OCI-LY3 (cell line): Measurements from ENCODE around the gene LMX1A.

Experiments
- H2AFZ ChIP-seq: fragments of 200-600, 300-600 bp; shearing (Covaris generic); 2 replicates; pipeline ENCODE4 v1.6.0; 2014; ENCODE audit warnings: antibody characterized with exemption, low read depth, low read length
- H3K27ac ChIP-seq: fragments of 200-600, 300-600 bp; sonication (generic); 2 replicates; pipeline ENCODE4 v1.5.1; 2014; ENCODE audit warnings: mild to moderate bottlenecking, low read length, moderate library complexity, mixed read lengths
- H3K27me3 ChIP-seq: fragments of 200-600, 300-600 bp; sonication (generic); 2 replicates; pipeline ENCODE4 v1.6.1; 2014; ENCODE audit warnings: low read depth, low read length, mixed read lengths
- H3K36me3 ChIP-seq: fragments of 200-600, 300-600 bp; sonication (generic); replicated peaks from 2 replicates; pipeline ENCODE3; 2014; ENCODE audit warnings: low read depth, low read length, mixed read lengths
- H3K4me1 ChIP-seq: fragments of 300-600, 200-600 bp; sonication (generic); 2 replicates; pipeline ENCODE4 v1.6.1; 2014; ENCODE audit warnings: low read length, mixed read lengths
- H3K4me2 ChIP-seq: fragments of 200-600, 300-600 bp; sonication (generic); 2 replicates; pipeline ENCODE4 v1.6.1; 2014; ENCODE audit warnings: low read length, mixed read lengths
- H3K4me3 ChIP-seq: fragments of 300-600, 200-600 bp; sonication (generic); 2 replicates; pipeline ENCODE4 v1.5.1; 2014; ENCODE audit warnings: antibody characterized with exemption, mild to moderate bottlenecking, low read length, moderate library complexity
- H3K79me2 ChIP-seq: fragments of 300-600, 200-600 bp; shearing (Covaris generic); 2 replicates; pipeline ENCODE4 v1.6.1; 2014; ENCODE audit warnings: mild to moderate bottlenecking, low read length, mixed read lengths
- H3K9ac ChIP-seq: fragments of 300-600, 200-600 bp; shearing (Covaris generic); 2 replicates; pipeline ENCODE4 v1.6.0; 2014; ENCODE audit warnings: mild to moderate bottlenecking, low read length, moderate library complexity
- H3K9me3 ChIP-seq: fragments of 200-600, 300-600 bp; shearing (Covaris generic); 2 replicates; pipeline ENCODE4 v1.6.1; 2014; ENCODE audit warnings: low read length, mixed read lengths; ENCODE audit not compliant: insufficient read depth
- H4K20me1 ChIP-seq: fragments of 200-600, 300-600 bp; sonication (generic); 2 replicates; pipeline ENCODE4 v1.6.1; 2016; ENCODE audit warnings: low read length, mixed read lengths; ENCODE audit not compliant: insufficient read depth
- EZH2phosphoT487 ChIP-seq: fragments of 200-600 bp; shearing (Covaris generic); IDR thresholded peaks from 2 replicates; pipeline ENCODE4 v1.6.1; 2018; ENCODE audit warnings: antibody characterized with exemption, mixed run types, low read depth
- TF ChIP-seq, protein P1 (sequence below): fragments of 200-600, 300-600 bp; sonication (generic); IDR thresholded peaks from 2 replicates; pipeline ENCODE4 v1.5.1; 2014; ENCODE audit warnings: antibody characterized with exemption, low read length, low read depth

The LMX1A gene

GRCh38 chr1:165351863-165352441 is 4.6 kb downstream of the LMX1A start:
- no peak for TF ChIP-seq EZH2phosphoT487
- TF ChIP-seq, protein P1, sequence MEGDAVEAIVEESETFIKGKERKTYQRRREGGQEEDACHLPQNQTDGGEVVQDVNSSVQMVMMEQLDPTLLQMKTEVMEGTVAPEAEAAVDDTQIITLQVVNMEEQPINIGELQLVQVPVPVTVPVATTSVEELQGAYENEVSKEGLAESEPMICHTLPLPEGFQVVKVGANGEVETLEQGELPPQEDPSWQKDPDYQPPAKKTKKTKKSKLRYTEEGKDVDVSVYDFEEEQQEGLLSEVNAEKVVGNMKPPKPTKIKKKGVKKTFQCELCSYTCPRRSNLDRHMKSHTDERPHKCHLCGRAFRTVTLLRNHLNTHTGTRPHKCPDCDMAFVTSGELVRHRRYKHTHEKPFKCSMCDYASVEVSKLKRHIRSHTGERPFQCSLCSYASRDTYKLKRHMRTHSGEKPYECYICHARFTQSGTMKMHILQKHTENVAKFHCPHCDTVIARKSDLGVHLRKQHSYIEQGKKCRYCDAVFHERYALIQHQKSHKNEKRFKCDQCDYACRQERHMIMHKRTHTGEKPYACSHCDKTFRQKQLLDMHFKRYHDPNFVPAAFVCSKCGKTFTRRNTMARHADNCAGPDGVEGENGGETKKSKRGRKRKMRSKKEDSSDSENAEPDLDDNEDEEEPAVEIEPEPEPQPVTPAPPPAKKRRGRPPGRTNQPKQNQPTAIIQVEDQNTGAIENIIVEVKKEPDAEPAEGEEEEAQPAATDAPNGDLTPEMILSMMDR, result no peak
- H3K27me3 ChIP-seq, result peaks cover 33% of the 10 kb centered on the region
- no peaks in the 10 kb centered on the region for H3K36me3 ChIP-seq
- H3K9me3 ChIP-seq, result no peaks in the 10 kb centered on the region
- H3K4me3 ChIP-seq, result no peak overlapping the region
- no peak overlapping the region for H3K4me2 ChIP-seq
- no peak overlapping the region for H2AFZ ChIP-seq
- H3K27ac ChIP-seq, result no peak overlapping the region
- H4K20me1 ChIP-seq, result no peaks in the 10 kb centered on the region
- no peaks in the 10 kb centered on the region for H3K79me2 ChIP-seq
- H3K9ac ChIP-seq, result no peak overlapping the region
- H3K4me1 ChIP-seq, result no peaks in the 10 kb centered on the region

GRCh38 chr1:165350840-165351239 is 5.7 kb downstream of the LMX1A start:
- Histone ChIP-seq H3K4me3 (no peak overlapping the region), H4K20me1 (no peaks in the 10 kb centered on the region), H3K9ac (no peak overlapping the region), H3K4me2 (no peak overlapping the region), H3K27me3 (peaks cover 44% of the 10 kb centered on the region), H3K79me2 (no peaks in the 10 kb centered on the region), H3K4me1 (no peaks in the 10 kb centered on the region), H3K9me3 (no peaks in the 10 kb centered on the region), H3K36me3 (no peaks in the 10 kb centered on the region), H3K27ac (no peak overlapping the region), H2AFZ (no peak overlapping the region)
- no peak for TF ChIP-seq EZH2phosphoT487
- TF ChIP-seq, protein P1, result no peak

GRCh38 chr1:165345502-165345901 is 11.0 kb downstream of the LMX1A start:
- H3K9me3 ChIP-seq, result no peaks in the 10 kb centered on the region
- H3K4me3 ChIP-seq, result no peak overlapping the region
- H2AFZ ChIP-seq, result no peak overlapping the region
- H3K36me3 ChIP-seq, result no peaks in the 10 kb centered on the region
- no peak overlapping the region for H3K27ac ChIP-seq
- no peak overlapping the region for H3K4me2 ChIP-seq
- no peaks in the 10 kb centered on the region for H4K20me1 ChIP-seq
- TF ChIP-seq, protein P1, result no peak
- TF ChIP-seq EZH2phosphoT487, result no peak
- H3K9ac ChIP-seq, result no peak overlapping the region
- H3K4me1 ChIP-seq, result no peaks in the 10 kb centered on the region
- no peaks in the 10 kb centered on the region for H3K79me2 ChIP-seq
- peaks cover 66% of the 10 kb centered on the region for H3K27me3 ChIP-seq

DNA sequence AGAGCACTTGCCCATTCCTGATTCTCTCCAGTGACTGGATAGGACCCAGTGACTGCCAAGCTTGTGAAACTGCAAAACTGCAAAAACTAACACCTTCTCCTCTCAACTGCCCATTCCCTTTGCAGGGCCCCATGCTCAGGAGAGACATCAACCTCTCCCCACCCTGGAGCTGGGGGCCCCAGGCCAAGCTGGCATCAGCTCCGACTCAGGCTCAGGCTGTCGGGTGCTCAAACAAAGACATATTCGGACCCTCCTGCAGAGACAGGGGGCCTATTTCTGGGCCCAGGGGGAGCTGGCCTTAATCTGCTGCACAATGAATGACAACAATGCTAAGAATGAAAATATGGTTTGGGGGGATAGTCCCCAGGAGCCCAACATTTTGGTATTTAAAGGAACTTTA is 11.8 kb downstream of the LMX1A start:
- H3K27ac ChIP-seq, result no peak overlapping the region
- no peaks in the 10 kb centered on the region for H3K4me1 ChIP-seq
- H3K79me2 ChIP-seq, result no peaks in the 10 kb centered on the region
- no peak for TF ChIP-seq EZH2phosphoT487
- TF ChIP-seq, protein P1, result no peak
- H3K27me3 ChIP-seq, result peaks cover 70% of the 10 kb centered on the region
- no peaks in the 10 kb centered on the region for H4K20me1 ChIP-seq
- no peak overlapping the region for H3K9ac ChIP-seq
- no peaks in the 10 kb centered on the region for H3K36me3 ChIP-seq
- no peaks in the 10 kb centered on the region for H3K9me3 ChIP-seq
- H3K4me3 ChIP-seq, result no peak overlapping the region
- no peak overlapping the region for H3K4me2 ChIP-seq
- no peak overlapping the region for H2AFZ ChIP-seq
